ENCODE measurements around the gene CHCHD3.

GRCh38 chr7:132939495-132939894, 142.4 kb downstream of the CHCHD3 start:
- TF ChIP-seq CTCF (optimal IDR thresholded peaks at IDR 0.05 in 1 of 3, IDR thresholded peaks at IDR 0.05 in 1 of 3, conservative IDR thresholded peaks at IDR 0.05 in 1 of 3; ENCODE audit: extremely low read depth in 1 of 3, insufficient read depth in 2 of 3, low read length in 3 of 3) (no peak), EZH2 (IDR thresholded peaks at IDR 0.05; ENCODE audit: low read length) (no peak)
